SJCRH30 (cell line): ENCODE measurements around the gene ZNF423. TPM values are rescaled to one million over a fixed set of nuclear protein-coding genes. Genes with fewer than 3 reads are reported as not detected.

ENCODE experiments used
- DNase-seq, 2 experiments: peaks; one replicate each; pipeline ENCODE4 v3.0.0-alpha.2; 2015 to 2020
- H3K27ac ChIP-seq: fragments of 250-450 bp; sonication (Bioruptor Pico); 2 replicates; pipeline ENCODE4 v1.5.1; 2020; ENCODE audit warnings: mild to moderate bottlenecking, moderate library complexity
- H3K27me3 ChIP-seq: fragments of 250-450 bp; sonication (Bioruptor Pico); 2 replicates; pipeline ENCODE4 v1.5.1; 2020; ENCODE audit warnings: mild to moderate bottlenecking, moderate library complexity
- H3K36me3 ChIP-seq: fragments of 250-450 bp; sonication (Bioruptor Pico); 2 replicates; pipeline ENCODE4 v1.5.1; 2020; ENCODE audit warnings: mild to moderate bottlenecking, moderate library complexity
- H3K4me1 ChIP-seq: fragments of 250-450 bp; sonication (Bioruptor Pico); 2 replicates; pipeline ENCODE4 v1.5.1; 2020; ENCODE audit warnings: mild to moderate bottlenecking, moderate library complexity
- H3K4me3 ChIP-seq: fragments of 250-450 bp; sonication (Bioruptor Pico); 2 replicates; pipeline ENCODE4 v1.5.1; 2020; ENCODE audit warnings: mild to moderate bottlenecking, moderate library complexity
- H3K9me3 ChIP-seq: fragments of 250-450 bp; sonication (Bioruptor Pico); replicated peaks from 2 replicates; pipeline ENCODE4 v1.5.1; 2020; ENCODE audit warnings: mild to moderate bottlenecking, moderate library complexity
- total RNA-seq: library from RNA; depleted of rRNA; stranded (reverse); fragments of >200 nt; shearing (Covaris generic); gene quantifications from 2 replicates; pipeline ENCODE4 v1.2.3, GENCODE V29; 2014

The ZNF423 gene
- total RNA-seq, 1 experiment from 2014 or later, result 7.9 TPM

- DNase-seq, result no peak
- no peak overlapping the region for H3K4me3 ChIP-seq
- no peaks in the 10 kb centered on the region for H3K36me3 ChIP-seq
- peaks cover 8% of the 10 kb centered on the region for H3K4me1 ChIP-seq
- no peaks in the 10 kb centered on the region for H3K27me3 ChIP-seq
- no peaks in the 10 kb centered on the region for H3K9me3 ChIP-seq
- H3K27ac ChIP-seq, result no peak overlapping the region
Measured at GRCh38 chr16:49550140-49550539, 305.8 kb downstream of the ZNF423 start.

- Histone ChIP-seq H3K4me3 (no peak overlapping the region), H3K27me3 (no peaks in the 10 kb centered on the region), H3K9me3 (no peaks in the 10 kb centered on the region), H3K4me1 (peaks cover 7% of the 10 kb centered on the region), H3K36me3 (no peaks in the 10 kb centered on the region), H3K27ac (no peak overlapping the region)
- DNase-seq, result no peak
Measured at GRCh38 chr16:49548325-49548970, 307.5 kb downstream of the ZNF423 start.

GRCh38 chr16:49547448-49547847 lies 308.5 kb downstream of the ZNF423 start:
- no peaks in the 10 kb centered on the region for H3K9me3 ChIP-seq
- H3K4me1 ChIP-seq, result peaks cover 11% of the 10 kb centered on the region
- H3K4me3 ChIP-seq, result no peak overlapping the region
- H3K27ac ChIP-seq, result no peak overlapping the region
- no peaks in the 10 kb centered on the region for H3K36me3 ChIP-seq
- no peaks in the 10 kb centered on the region for H3K27me3 ChIP-seq
- no peak for DNase-seq

- H3K4me1 ChIP-seq, result peaks cover 14% of the 10 kb centered on the region
- no peak overlapping the region for H3K4me3 ChIP-seq
- H3K36me3 ChIP-seq, result no peaks in the 10 kb centered on the region
- no peak for DNase-seq
- H3K9me3 ChIP-seq, result no peaks in the 10 kb centered on the region
- H3K27ac ChIP-seq, result no peak overlapping the region
- H3K27me3 ChIP-seq, result no peaks in the 10 kb centered on the region
Measured at GRCh38 chr16:49546735-49547134, 309.2 kb downstream of the ZNF423 start.

GRCh38 chr16:49545741-49546448 lies 310.0 kb downstream of the ZNF423 start:
- Histone ChIP-seq H3K27ac (no peak overlapping the region), H3K27me3 (no peaks in the 10 kb centered on the region), H3K9me3 (0 out of 2 replicates have a peak, but pooled peaks cover 3% of the 10 kb centered on the region), H3K4me1 (peaks cover 14% of the 10 kb centered on the region), H3K36me3 (no peaks in the 10 kb centered on the region), H3K4me3 (no peak overlapping the region)
- no peak for DNase-seq

GRCh38 chr16:49545243-49545642 lies 310.7 kb downstream of the ZNF423 start:
- DNase-seq, result no peak
- H3K36me3 ChIP-seq, result no peaks in the 10 kb centered on the region

GRCh38 chr16:49544828-49545227 lies 311.1 kb downstream of the ZNF423 start:
- Histone ChIP-seq H3K27ac (no peak overlapping the region), H3K9me3 (0 out of 2 replicates have a peak, but pooled peaks cover 3% of the 10 kb centered on the region), H3K4me3 (no peak overlapping the region), H3K4me1 (peaks cover 14% of the 10 kb centered on the region), H3K27me3 (no peaks in the 10 kb centered on the region), H3K36me3 (no peaks in the 10 kb centered on the region)
- no peak for DNase-seq

More at GRCh38 chr16:49545243-49545642, 310.7 kb downstream of the ZNF423 start:
- Histone ChIP-seq H3K9me3 (0 out of 2 replicates have a peak, but pooled peaks cover 3% of the 10 kb centered on the region), H3K27me3 (no peaks in the 10 kb centered on the region), H3K27ac (no peak overlapping the region), H3K4me1 (peaks cover 14% of the 10 kb centered on the region), H3K4me3 (no peak overlapping the region)

GRCh38 chr16:49543631-49543946 lies 312.3 kb downstream of the ZNF423 start:
- Histone ChIP-seq H3K9me3 (0 out of 2 replicates have a peak, but pooled peaks cover 3% of the 10 kb centered on the region), H3K27ac (peak overlapping the region; percentile 73), H3K4me1 (peaks cover 14% of the 10 kb centered on the region), H3K27me3 (no peaks in the 10 kb centered on the region), H3K36me3 (no peaks in the 10 kb centered on the region), H3K4me3 (peak overlapping the region; percentile 56)
- peak in 1 of 2 experiments; percentile 52 for DNase-seq

- Histone ChIP-seq H3K27me3 (no peaks in the 10 kb centered on the region), H3K4me3 (peak overlapping the region; percentile 56), H3K9me3 (0 out of 2 replicates have a peak, but pooled peaks cover 3% of the 10 kb centered on the region), H3K4me1 (peaks cover 14% of the 10 kb centered on the region), H3K36me3 (no peaks in the 10 kb centered on the region), H3K27ac (peak overlapping the region; percentile 73)
- peak; percentile 65 to 66 for DNase-seq
Measured at GRCh38 chr16:49542946-49543630, 312.8 kb downstream of the ZNF423 start.

- H3K9me3 ChIP-seq, result 0 out of 2 replicates have a peak, but pooled peaks cover 3% of the 10 kb centered on the region
- no peaks in the 10 kb centered on the region for H3K27me3 ChIP-seq
- H3K36me3 ChIP-seq, result no peaks in the 10 kb centered on the region
- H3K4me1 ChIP-seq, result peaks cover 14% of the 10 kb centered on the region
- peak overlapping the region; percentile 56 for H3K4me3 ChIP-seq
- peak overlapping the region; percentile 73 for H3K27ac ChIP-seq
- DNase-seq, result peak; percentile 90 to 92
Measured at GRCh38 chr16:49542391-49542891, 313.5 kb downstream of the ZNF423 start.

- Histone ChIP-seq H3K4me1 (peaks cover 14% of the 10 kb centered on the region), H3K4me3 (no peak overlapping the region), H3K27ac (no peak overlapping the region), H3K36me3 (no peaks in the 10 kb centered on the region), H3K27me3 (no peaks in the 10 kb centered on the region), H3K9me3 (0 out of 2 replicates have a peak, but pooled peaks cover 3% of the 10 kb centered on the region)
- no peak for DNase-seq
Measured at GRCh38 chr16:49540836-49541235, 315.1 kb downstream of the ZNF423 start.

GRCh38 chr16:49539758-49540157 lies 316.2 kb downstream of the ZNF423 start:
- 0 out of 2 replicates have a peak, but pooled peaks cover 3% of the 10 kb centered on the region for H3K9me3 ChIP-seq
- H3K27ac ChIP-seq, result no peak overlapping the region
- H3K4me1 ChIP-seq, result peaks cover 14% of the 10 kb centered on the region
- no peak for DNase-seq
- no peaks in the 10 kb centered on the region for H3K27me3 ChIP-seq
- no peak overlapping the region for H3K4me3 ChIP-seq
- H3K36me3 ChIP-seq, result no peaks in the 10 kb centered on the region

GRCh38 chr16:49537924-49538459 lies 317.9 kb downstream of the ZNF423 start:
- H3K27me3 ChIP-seq, result no peaks in the 10 kb centered on the region
- DNase-seq, result no peak
- H3K27ac ChIP-seq, result no peak overlapping the region
- H3K9me3 ChIP-seq, result 0 out of 2 replicates have a peak, but pooled peaks cover 3% of the 10 kb centered on the region
- H3K36me3 ChIP-seq, result no peaks in the 10 kb centered on the region
- peaks cover 6% of the 10 kb centered on the region for H3K4me1 ChIP-seq
- no peak overlapping the region for H3K4me3 ChIP-seq

- H3K27ac ChIP-seq, result no peak overlapping the region
- H3K4me3 ChIP-seq, result no peak overlapping the region
- DNase-seq, result peak in 1 of 2 experiments; percentile 37
- H3K27me3 ChIP-seq, result no peaks in the 10 kb centered on the region
- no peaks in the 10 kb centered on the region for H3K4me1 ChIP-seq
- no peaks in the 10 kb centered on the region for H3K36me3 ChIP-seq
- no peaks in the 10 kb centered on the region for H3K9me3 ChIP-seq
Measured at GRCh38 chr16:49534901-49535610, 320.9 kb downstream of the ZNF423 start.
